BJ (cell line): ENCODE measurements around the gene SOX30. TPM values are rescaled to one million over a fixed set of nuclear protein-coding genes. Genes with fewer than 3 reads are reported as not detected.

Source experiments
- CTCF ChIA-PET: fragments of 350-600 bp; formaldehyde crosslinking; extraction: SDS; loops from one replicate; lab custom pipeline; 2021; ENCODE audit warnings: antibody characterized with exemption, inconsistent platforms; lab: Yijun Ruan, JAX
- POLR2A ChIA-PET: fragments of 300-600 bp; sonication (Branson Sonifier 250); formaldehyde crosslinking; extraction: SDS; loops from one replicate; lab custom pipeline; 2021; ENCODE audit warnings: antibody characterized with exemption; lab: Charles Lee
- DNase-seq: peaks from one replicate; pipeline ENCODE4 v3.0.0-alpha.2; 2011; ENCODE audit warnings: low read depth
- H3K27me3 ChIP-seq: 2 replicates; pipeline ENCODE4 v1.6.0; 2011; ENCODE audit warnings: low read length; ENCODE audit not compliant: control insufficient read depth, insufficient read depth
- H3K36me3 ChIP-seq: 2 replicates; pipeline ENCODE4 v1.5.1; 2011; ENCODE audit warnings: low read length; ENCODE audit not compliant: control insufficient read depth, insufficient read depth
- H3K4me3 ChIP-seq: 2 replicates; pipeline ENCODE4 v1.5.1; 2011; ENCODE audit warnings: low read depth, mild to moderate bottlenecking, control low read depth, low read length
- CTCF ChIP-seq: IDR thresholded peaks from 2 replicates; pipeline ENCODE4 v1.5.1; 2011; ENCODE audit warnings: low read depth, mild to moderate bottlenecking, control low read depth, inconsistent platforms, low read length, moderate library complexity; ENCODE audit not compliant: insufficient read depth
- polyA plus RNA-seq: library from polyadenylated mRNA; depleted of rRNA; stranded (reverse); fragments of >200 nt; gene quantifications from 2 replicates; pipeline ENCODE4 v1.2.3, GENCODE V29; 2011

SOX30 gene
- polyA plus RNA-seq, 1 experiment: 0.07 TPM

GRCh38 chr5:157584628-157585027 lies 67.6 kb downstream of the SOX30 start:
- ChIA-PET POLR2A (no interaction called here), CTCF (no interaction called here)
- H3K4me3 ChIP-seq: no peak overlapping the region

GRCh38 chr5:157582731-157583620 lies 69.3 kb downstream of the SOX30 start:
- no peak for DNase-seq
- CTCF ChIA-PET: no interaction called here
- POLR2A ChIA-PET: no interaction called here
- no peak for TF ChIP-seq CTCF
- Histone ChIP-seq H3K27me3 (no peaks in the 10 kb centered on the region), H3K4me3 (no peak overlapping the region), H3K36me3 (no peaks in the 10 kb centered on the region)

More at GRCh38 chr5:157584628-157585027, 67.6 kb downstream of the SOX30 start:
- Histone ChIP-seq H3K36me3 (no peaks in the 10 kb centered on the region), H3K27me3 (no peaks in the 10 kb centered on the region)
- no peak for DNase-seq
- TF ChIP-seq CTCF: no peak

GRCh38 chr5:157581901-157582300 lies 70.3 kb downstream of the SOX30 start:
- Histone ChIP-seq H3K4me3 (no peak overlapping the region), H3K27me3 (no peaks in the 10 kb centered on the region), H3K36me3 (no peaks in the 10 kb centered on the region)
- no peak for TF ChIP-seq CTCF
- ChIA-PET CTCF (no interaction called here), POLR2A (no interaction called here)
- no peak for DNase-seq

GRCh38 chr5:157578079-157578780 lies 74.0 kb downstream of the SOX30 start:
- TF ChIP-seq CTCF: no peak
- ChIA-PET CTCF (no interaction called here), POLR2A (no interaction called here)
- Histone ChIP-seq H3K27me3 (no peaks in the 10 kb centered on the region), H3K4me3 (no peak overlapping the region), H3K36me3 (no peaks in the 10 kb centered on the region)
- no peak for DNase-seq

- CTCF ChIA-PET: interaction anchor here (0.9 kb wide), 1 partner anchor 60 kb away, joined by 3 read pairs; no protein-coding TSS in a partner anchor
- Histone ChIP-seq H3K4me3 (no peak overlapping the region), H3K27me3 (no peaks in the 10 kb centered on the region), H3K36me3 (no peaks in the 10 kb centered on the region)
- TF ChIP-seq CTCF: no peak
- DNase-seq: no peak
- POLR2A ChIA-PET: no interaction called here
Measured at GRCh38 chr5:157576678-157577077, 75.6 kb downstream of the SOX30 start.
